ENCODE measurements around the gene TPD52L1.

The TPD52L1 gene

GRCh38 chr6:125196613-125197012, 43.0 kb downstream of the TPD52L1 start:
- no peak for TF ChIP-seq REST (IDR thresholded peaks at IDR 0.05; ENCODE audit: insufficient read depth in 1 of 2, low read depth in 2 of 2, low read length in 2 of 2)
- no peak for TF ChIP-seq POLR2AphosphoS5 (IDR thresholded peaks at IDR 0.05; ENCODE audit: low read depth, low read length)
- no peak for TF ChIP-seq FOXP2 (optimal IDR thresholded peaks at IDR 0.05; ENCODE audit: borderline replicate concordance, extremely low read depth, extremely low read length, insufficient read depth)

- 0 out of 4 replicates have a peak, but pooled peaks of 1 of the 2 experiments have one; percentile 10 for TF ChIP-seq REST (IDR thresholded peaks at IDR 0.05; ENCODE audit: insufficient read depth in 1 of 2, low read depth in 2 of 2, low read length in 2 of 2)
- TF ChIP-seq TAF1 (IDR thresholded peaks at IDR 0.05; ENCODE audit: borderline replicate concordance, insufficient read depth, low read length), result no peak
- no peak for TF ChIP-seq SIN3A (IDR thresholded peaks at IDR 0.05; ENCODE audit: borderline replicate concordance, insufficient read depth, low read length)
- TF ChIP-seq POLR2AphosphoS5 (IDR thresholded peaks at IDR 0.05; ENCODE audit: low read depth, low read length), result no peak
Observed at GRCh38 chr6:125197795-125198269, 44.3 kb downstream of the TPD52L1 start.

GRCh38 chr6:125198398-125198937, 44.9 kb downstream of the TPD52L1 start:
- TF ChIP-seq POLR2AphosphoS5 (IDR thresholded peaks at IDR 0.05; ENCODE audit: low read depth, low read length), result no peak
- no peak for TF ChIP-seq REST (IDR thresholded peaks at IDR 0.05; ENCODE audit: insufficient read depth in 1 of 2, low read depth in 2 of 2, low read length in 2 of 2)
- no peak for TF ChIP-seq FOXP2 (optimal IDR thresholded peaks at IDR 0.05; ENCODE audit: borderline replicate concordance, extremely low read depth, extremely low read length, insufficient read depth)
- TF ChIP-seq TAF1 (IDR thresholded peaks at IDR 0.05; ENCODE audit: borderline replicate concordance, insufficient read depth, low read length), result no peak
- TF ChIP-seq SIN3A (IDR thresholded peaks at IDR 0.05; ENCODE audit: borderline replicate concordance, insufficient read depth, low read length), result no peak

GRCh38 chr6:125200941-125201340, 47.4 kb downstream of the TPD52L1 start:
- TF ChIP-seq SIN3A (IDR thresholded peaks at IDR 0.05; ENCODE audit: borderline replicate concordance, insufficient read depth, low read length) (no peak), FOXP2 (optimal IDR thresholded peaks at IDR 0.05; ENCODE audit: borderline replicate concordance, extremely low read depth, extremely low read length, insufficient read depth) (no peak), REST (IDR thresholded peaks at IDR 0.05; ENCODE audit: insufficient read depth in 1 of 2, low read depth in 2 of 2, low read length in 2 of 2) (no peak), TAF1 (IDR thresholded peaks at IDR 0.05; ENCODE audit: borderline replicate concordance, insufficient read depth, low read length) (no peak), POLR2AphosphoS5 (IDR thresholded peaks at IDR 0.05; ENCODE audit: low read depth, low read length) (no peak)
